Activated CD4-positive, alpha-beta T cell treated with anti-CD3 and anti-CD28 coated beads, Interleukin-2, amount 50 U/mL, for 1 hour (primary cell): ENCODE measurements around the gene COQ4.
"Not testable (repeated sequence)": the region's sequence is repeated elsewhere in the genome, so short reads cannot be mapped to it uniquely, and the experiment has no call there.

Experiments used
- DNase-seq: peaks from one replicate; pipeline ENCODE4 v3.0.0-alpha.2; 2020

Gene COQ4

DNA sequence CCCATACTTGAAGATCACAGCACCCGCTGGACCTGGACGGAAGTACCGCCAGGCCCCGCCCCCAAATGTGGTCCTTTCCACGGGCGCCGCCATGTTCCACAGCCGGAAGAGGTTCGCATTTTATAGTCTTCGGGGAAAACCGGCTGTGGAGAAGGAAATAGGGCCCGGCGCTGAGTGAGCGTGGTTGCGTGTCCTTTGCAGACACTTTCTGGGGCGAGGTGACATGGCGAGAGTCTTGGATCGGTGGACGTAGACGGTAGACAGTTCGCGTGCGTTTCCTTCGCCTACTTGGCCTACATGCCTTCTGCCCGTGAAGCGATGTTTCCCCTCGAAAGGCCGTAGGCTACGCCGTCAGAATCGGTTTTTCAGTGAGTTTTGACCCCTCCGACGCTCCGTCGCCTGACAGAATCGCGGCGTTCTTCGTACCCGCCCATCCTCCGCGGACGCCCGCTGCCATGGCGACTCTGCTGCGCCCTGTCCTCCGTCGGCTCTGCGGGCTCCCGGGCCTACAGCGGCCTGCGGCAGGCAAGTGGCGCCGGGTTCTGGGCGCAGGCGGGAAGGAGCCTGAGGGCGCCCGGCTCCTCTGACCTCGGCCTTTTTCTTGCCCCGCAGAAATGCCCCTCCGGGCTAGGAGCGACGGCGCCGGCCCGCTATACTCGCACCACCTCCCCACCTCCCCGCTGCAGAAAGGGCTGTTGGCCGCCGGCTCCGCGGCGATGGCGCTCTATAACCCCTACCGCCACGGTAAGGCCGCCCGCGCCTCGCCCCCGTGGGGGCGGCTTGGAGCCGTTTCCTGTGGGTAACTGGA lies at the start of gene COQ4, which contains the start of gene TRUB2:
Gene COQ4, plus strand, starts transcription at position 436 of the 808 bp plus-strand sequence. Its CDS starts 20 bp downstream, at position 456.
Gene TRUB2, minus strand, starts transcription at position 44 of the 808 bp plus-strand sequence. Its CDS starts 39 bp downstream, at position 5.
- peak; percentile 89 for DNase-seq

DNA sequence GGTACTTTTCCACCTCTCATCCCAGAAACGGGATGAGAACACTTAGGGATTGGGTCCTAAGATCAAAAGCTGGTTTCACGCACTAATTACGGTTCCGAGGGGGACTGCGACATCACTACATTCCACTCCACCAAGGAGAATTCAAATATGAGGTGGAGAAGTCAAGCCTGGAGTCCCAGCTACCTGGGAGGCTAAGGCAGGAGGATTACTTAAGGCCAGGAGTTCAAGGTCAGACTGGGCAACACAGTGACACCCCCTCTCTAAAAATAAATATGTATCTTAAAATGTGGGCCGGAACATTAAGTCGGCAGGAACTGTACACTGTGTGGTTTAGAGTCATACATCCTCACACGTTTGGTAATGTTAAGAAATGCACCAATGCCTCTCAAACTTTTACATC lies 48.4 kb upstream of the COQ4 start:
- no peak for DNase-seq

DNA sequence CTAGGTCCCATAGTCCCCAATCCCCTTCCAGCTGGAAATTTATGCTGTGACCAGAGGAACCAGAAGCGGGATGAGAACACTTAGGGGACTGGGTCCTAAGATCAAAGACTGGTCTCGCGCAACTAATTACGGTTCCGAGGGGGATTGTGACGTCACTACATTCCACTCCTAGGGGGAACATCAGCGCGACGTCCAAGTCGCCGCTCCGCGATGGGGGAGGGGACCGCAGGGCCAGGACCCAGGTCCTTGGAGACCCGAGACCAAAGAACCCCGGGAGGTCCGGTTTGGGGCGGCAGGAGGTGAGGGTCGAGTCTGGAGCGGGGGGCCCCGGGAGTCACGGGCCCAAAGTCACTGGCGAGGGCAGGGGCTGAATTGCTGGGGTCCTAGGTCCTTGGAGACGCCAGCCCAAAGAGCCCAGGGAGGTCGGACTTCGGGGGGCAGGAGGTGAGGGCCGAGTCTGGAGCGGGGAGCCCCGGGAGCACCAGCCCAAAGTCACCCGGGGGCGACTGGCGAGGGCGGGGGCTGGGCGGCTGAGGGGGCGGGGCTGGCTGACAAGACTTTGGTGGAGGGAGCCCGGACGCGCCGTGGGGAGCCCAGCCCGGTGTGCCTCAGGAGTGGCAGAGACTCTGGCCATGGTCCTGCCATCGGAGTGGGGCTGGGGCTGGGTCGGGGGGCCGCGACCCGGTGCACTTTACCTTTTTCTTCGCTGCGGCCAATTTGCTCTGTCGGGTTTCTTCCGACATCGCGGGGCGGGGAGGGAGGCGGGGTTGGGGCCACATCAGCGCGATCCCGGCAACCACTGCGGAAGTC lies 47.2 kb upstream of the COQ4 start, which contains the start of gene GOLGA2:
Gene GOLGA2, minus strand, starts transcription at position 810 of the 810 bp plus-strand sequence. Its CDS starts 31 bp downstream, at position 779.
- no peak for DNase-seq

DNA sequence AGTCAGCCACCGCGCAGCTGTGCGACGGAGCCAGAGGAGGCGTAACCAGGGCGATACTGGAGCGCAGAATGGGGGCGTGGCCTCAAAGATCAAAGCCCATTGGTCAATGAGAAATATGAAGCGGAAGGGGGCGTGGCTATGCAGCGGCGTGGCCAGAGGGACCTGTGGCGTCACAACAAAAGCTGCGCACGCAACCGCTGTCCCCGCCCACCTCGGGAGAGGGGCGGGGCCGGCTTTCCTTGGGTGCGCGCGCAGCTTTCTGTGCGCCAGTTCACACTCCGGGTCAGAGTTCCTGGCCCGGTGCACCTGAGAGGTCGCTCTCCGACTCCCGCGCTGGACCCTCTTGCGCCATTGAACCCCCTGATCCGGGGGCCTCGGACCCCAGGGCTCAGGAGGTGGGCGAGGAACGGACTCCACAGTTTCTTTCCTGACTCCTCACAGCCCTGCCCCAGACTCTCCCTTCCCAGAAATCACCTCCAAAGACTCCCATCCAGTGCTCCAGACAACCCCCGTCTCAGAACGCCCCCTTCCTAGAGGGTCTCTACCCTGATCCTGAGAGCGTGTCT lies 46.5 kb upstream of the COQ4 start, which contains the start of gene SWI5:
Gene SWI5, plus strand, starts transcription at position 269 of the 566 bp plus-strand sequence.
- peak; percentile 100 for DNase-seq

DNA sequence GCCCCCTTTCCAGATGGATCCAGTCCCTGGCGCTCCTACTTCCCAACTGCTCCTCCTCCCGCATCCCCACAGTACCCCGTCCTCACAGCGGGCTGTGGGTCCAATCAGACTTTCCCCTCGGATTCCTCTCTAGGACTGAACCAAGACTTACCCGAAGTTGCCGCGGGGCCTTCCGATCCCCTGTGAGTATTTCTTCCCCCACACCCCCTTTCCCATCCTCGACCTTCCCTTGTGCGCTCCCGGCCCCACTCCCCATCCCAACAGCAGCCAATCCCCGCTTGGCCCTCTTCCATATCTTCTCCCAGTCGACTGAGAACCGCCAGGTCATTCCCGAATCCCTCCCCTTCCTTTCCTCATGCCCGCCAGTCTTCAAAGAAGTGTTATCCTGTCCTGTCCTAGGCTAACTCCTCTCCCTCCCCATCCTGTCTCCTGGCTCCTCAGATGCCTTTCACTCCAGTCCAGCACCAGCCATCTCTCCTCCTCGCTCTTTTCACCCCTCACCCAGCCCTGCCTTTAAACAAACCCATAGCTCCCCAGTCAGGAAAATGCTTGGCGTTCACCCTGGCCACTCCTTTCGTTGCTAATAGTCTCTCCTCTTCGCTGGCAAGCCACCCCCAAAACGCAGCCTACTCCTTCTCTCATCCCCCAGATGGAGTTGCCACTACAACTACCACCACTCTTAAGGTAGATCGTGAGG lies 45.9 kb upstream of the COQ4 start:
- no peak for DNase-seq

DNA sequence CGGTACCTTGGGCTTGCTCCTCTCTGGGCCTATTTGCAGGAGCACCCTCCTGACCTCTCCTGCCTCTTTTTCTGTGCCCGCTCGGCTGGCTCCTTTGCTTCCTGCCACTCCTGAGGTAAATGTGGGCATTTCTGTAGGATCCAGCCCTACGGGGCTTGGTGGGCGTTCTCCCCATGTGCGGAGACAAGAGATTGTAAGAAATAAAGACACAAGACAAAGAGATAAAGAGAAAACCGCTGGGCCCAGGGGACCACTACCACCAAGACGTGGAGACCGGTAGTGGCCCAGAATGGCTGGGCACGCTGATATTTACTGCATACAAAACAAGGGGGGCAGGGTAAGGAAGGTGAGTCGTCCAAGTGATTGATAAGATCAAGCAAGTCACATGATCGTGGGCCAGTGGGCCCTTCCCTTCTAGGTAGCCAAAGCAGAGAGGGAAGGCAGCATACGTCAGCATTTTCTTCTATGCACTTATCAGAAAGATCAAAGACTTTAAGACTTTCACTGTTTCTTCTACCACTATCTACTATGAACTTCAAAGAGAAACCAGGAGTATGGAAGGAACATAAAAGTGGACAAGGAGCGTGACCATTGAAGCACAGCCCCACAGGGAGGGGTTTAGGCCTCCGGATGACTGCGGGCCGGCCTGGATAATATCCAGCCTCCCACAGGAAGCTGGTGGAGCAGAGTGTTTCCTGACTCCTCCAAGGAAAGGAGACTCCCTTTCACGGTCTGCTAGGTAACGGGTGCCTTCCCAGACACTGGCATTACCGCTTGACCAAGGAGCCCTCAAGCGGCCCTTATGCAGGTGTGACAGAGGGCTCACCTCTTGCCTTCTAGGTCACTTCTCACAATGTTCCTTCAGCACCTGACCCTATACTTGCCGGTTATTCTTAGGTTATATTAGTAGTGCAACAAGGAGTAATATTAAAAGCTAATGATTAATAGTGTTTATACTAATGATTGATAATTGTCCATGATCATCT lies 43.3 kb upstream of the COQ4 start:
- DNase-seq = not testable (repeated sequence)

DNA sequence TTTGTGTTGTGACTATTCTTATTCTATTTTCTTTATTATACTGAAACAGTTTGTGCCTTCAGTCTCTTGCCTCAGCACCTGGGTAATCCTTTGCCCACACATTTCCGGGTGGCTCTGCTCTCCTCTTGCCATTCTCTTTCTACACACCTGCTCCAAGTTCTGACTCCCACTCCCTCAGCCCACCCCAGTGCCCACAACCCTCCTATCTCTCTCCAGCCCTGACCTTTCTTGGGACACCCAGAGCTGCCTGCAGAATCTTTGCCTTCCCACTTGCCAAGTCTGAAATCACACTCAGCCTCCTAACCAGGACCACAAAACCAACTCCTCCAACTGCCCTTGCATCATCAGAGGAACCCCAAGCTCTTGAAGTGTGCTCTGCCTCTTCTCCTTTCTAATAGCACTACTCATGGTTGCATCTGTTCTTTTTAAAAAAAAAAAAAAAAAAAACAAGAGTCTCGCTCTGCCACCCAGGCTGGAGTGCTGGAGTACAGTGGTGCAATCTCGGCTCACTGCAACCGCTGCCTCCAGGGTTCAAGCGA lies 42.5 kb upstream of the COQ4 start:
- DNase-seq = no peak

DNA sequence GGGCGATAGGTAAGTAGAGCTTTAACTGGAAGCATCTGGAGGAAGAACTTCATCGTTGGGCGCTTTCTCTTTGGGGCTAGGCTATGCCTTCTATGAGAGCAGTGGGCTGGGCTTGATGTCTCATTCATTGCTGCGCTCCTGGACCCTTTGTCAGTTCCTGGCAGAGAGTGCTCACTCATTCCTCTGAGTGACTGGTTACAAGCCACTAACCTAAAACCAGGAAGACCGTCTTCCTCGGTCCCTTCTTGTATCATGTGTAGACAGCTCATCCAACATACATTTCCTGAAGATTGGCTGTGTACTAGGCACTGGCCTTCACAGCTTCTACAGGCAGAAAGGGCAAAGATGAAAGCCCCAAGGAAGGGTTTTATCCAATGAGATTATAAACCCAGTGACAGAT lies 40.1 kb upstream of the COQ4 start:
- DNase-seq = no peak

DNA sequence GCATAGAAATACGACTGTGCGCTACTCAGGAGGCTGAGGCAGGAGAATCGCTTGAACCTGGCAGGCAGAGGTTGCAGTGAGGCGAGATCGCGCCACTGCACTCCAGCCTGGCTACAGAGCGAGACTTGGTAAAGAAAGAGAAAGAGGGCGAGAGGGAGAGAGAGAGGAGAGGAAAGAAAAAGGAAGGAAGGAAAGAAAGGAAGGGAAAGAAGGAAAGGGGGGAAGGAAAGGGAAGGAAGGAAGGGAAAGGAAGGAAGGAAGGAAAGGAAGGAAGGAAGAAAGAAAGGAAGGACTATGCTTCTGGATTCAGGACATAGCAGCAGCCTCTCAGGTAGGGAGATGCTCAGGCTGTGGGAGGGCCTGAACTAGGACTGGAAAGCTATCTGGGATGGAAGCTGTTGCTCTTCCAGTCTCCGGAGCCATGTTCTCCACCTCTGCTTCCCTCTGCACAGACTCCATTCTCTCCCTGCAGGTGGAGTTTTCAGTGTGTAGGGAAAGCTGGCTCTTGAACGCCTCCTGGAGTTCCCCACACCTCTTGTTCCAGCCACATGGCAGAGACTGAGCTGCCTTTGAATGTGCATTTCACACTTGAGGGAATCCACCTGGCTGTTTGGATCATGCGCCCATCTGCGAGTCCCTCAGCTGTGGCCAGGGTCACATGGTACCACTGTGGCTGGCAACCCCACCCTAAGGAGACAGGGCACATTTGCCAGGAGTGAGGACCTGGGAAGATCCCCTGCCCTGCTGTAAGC lies 37.4 kb upstream of the COQ4 start:
- DNase-seq = no peak

DNA sequence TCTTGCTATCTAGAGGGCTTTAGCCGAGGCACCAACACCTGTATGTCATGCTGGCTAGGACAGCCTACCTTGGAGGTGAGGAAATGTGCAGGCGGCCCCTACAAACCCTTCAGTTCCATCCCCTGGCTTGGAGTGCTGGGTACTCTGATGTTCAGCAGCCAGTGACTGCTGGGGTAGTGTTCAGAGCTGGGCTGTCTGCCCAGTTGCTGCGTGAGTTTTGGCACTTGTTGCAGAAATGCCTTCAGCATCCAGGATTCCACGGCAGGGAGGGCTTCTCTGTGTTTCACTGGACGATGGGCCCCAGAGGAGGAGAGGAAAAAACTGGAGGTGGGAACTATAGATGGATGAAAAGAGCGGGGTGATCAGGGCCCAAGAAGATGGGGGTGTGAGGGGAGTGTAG lies 36.2 kb upstream of the COQ4 start:
- DNase-seq = no peak

DNA sequence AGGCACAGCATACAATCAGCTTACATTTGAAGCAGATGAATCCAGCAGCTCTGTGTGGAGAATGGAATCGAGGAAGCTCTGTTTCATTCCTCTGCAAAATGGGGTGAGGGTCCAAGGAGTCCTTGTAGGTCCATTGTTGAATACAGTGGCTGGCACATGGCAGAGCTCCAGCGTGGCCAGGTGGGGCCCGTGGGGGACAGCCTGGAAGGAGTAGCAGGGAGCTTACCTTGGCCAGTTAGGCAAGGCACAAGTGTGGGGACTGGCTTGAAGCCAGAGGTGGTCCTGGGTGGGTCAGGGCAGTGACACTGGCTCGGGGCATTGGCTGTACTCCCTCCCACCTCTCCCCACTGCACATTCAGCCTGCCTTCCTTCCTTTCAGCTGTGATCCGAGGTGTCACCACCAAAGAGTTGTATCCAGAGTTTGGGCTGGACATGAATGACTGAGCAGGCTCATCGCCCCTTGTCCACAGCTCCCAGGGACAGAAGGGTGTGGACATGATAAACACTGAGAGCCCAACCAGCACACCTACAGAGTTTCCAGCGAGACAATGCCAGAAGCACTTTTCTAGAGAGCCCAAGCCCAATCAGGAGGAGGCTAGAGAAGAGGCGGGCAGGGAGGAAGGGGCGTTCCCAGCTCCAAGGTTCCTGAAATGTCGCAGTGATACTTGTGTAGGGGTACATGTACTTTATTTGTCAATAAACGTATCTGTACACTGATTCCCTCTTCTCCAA lies 34.2 kb upstream of the COQ4 start:
- no peak for DNase-seq

DNA sequence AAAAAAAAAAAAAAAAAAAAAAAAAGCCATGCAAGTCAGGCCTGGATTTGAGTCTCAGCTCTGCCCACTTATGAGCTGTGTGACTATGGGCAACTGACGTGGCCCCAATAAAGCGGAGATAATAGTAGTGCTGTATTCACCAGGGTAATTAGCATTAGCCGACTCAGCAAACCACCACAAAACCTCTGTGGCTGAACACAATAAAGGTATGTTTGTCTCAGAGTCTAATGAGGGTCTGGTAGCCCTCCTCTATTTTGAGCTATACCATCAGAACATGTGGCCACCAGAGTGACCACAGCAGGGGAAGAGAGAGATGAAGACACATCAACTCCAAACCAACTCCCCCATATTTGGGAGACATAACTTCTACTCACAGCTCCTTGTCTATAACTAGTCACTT lies 30.6 kb upstream of the COQ4 start:
- no peak for DNase-seq

DNA sequence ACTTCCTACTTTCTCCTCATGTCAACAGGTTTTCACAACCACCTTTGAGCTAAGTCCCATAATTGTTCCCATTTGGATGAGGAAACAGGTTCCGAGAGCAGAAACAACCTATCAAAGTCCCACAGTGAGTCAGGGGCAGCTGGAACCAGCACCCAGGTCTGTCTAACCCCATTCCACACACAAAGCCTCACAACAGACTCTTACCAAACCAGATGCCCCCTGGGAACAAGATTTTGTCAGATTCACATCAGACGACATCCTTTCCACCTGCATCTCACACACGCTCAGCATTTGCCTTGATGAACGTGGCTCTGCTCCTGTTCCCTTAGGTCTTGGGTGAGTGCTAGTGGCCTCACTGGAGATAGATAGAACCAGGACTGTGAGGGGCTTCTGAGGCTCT lies 29.5 kb upstream of the COQ4 start:
- DNase-seq = no peak

DNA sequence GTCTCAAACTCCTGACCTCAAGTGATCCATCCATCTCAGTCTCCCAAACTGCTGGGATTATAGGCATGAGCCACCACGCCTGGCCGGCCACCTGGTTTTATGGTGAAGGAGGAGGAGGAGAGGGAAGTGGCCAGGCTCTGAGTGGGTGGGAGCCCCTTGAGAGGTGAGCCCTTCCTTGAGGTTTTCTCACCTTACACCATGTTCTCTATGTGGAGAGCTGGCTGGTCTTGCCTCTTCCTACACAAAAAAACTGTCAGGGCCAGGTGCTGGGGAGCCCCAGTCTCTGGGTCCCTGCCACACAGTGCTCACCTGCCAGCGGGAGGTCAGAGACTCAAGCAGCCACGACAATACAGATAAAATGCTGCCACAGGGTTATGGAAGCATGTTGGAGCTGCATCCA lies 28.5 kb upstream of the COQ4 start:
- DNase-seq = no peak

DNA sequence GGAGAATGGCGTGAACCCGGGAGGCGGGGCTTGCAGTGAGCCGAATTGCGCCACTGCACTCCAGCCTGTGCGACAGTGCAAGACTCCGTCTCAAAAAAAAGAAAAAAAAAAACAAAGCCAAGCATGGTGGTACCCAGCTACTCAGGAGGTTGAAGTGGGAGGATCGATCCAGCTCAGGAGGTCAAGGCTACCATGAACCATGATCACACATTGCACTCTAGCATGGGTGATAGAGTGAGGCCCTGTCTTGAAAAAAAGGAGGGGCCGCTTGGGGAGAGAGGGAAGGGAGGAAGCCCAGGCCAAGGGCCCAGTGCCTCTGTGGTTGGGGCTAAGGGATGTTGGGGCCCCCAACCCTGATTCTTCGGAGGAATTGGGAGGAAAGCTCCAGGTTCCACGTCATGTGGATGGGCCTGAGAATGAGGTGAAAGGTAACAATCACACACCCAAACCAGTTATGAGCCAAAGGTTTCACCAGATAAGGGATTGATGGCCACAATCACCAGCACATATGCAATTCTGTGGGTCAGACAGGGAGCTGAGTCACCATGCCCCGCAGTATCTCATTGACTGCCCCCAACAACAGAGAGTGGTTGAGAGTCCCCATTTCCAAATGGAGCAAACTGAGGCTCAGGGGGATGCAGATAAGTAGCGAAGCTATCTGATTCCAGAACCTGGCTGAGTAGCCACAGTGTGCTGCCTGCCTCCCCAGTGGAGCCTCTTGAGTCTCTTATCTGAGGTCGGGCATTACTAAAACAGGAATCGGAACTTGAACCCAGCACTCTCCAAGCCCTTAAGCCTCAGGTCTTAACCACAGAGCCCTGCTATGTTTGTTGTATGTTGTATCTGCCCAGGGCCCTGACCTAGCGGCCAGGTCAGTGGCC lies 26.1 kb upstream of the COQ4 start:
- no peak for DNase-seq

DNA sequence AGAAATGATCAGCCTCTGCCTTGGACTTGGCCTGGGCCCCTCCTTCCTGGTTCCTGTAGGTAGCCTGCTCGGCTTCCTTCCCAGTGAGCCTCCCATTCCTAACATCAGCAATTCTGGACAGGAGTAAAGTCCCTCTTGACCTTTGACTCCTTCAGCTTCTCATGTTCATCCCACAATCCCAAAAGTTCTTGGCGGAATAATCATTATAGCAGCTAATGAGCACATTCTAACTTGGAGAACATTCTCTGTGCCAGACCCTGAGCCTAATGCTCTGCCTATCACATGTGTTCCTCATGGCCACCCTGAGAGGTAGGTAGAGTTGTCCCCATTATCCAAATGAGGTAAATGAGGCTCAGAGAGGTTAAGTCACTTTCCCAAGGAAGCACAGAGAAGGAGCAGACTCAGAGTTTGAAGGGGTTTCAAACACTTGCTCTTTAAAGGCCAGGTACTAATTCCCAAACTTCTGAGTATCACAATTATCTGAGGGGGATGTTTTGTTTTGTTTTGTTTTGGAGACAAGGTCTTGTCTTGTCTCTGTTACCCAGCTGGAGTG lies 25.3 kb upstream of the COQ4 start:
- no peak for DNase-seq

DNA sequence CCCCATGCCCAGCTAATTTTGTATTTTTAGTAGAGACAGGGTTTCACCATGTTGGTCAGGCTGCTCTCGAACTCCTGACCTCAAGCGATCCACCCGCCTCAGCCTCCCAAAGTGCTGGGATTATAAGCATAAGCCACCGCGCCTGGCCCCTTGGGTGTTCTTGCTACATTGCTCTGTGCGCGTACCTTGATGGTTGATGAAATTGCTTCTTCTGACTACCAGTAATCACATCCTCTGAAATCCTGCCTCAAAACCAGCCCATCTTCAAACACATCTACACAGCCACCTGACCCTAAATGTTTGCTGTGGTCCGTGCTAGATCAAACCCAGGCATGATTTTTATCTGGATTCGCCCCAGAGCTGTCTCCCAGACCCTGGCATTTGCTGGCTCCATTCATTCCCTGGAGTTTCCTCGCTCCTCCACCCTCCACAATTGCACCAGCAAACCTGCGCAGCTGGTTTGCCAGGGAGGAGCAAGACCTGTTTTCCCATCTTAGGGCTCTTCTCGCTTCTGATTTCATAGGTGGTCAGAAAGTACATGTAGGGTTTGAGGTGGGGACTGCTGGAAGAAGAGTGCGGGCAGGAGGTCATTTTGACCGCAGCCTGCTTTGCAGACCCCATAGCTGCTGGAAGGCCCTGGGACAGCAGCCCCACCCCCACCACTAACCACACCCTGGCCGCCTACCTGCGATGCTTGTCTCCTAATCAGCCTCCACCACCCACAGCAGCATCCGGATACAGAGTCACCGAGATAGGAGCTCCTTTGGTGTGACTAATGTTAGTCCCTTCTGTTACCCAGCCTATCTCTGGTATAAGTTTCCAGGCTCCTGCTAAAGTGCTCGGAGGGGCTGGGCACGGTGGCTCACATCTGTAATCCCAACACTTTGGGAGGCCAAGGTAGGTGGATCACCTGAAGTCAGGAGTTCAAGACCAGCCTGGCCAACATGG lies 23.8 kb upstream of the COQ4 start:
- no peak for DNase-seq
